OCI-LY7 (cell line): ENCODE results near the gene FNTB.

ENCODE experiments used
- EZH2phosphoT487 ChIP-seq: fragments of 200-600 bp; sonication (generic); IDR thresholded peaks from 2 replicates; pipeline ENCODE4 v1.6.1; 2018; ENCODE audit warnings: low read depth, borderline replicate concordance, mild to moderate bottlenecking, mixed run types, antibody characterized with exemption, low read length, moderate library complexity, mixed read lengths
- TF ChIP-seq, protein P1 (sequence below): fragments of 200-600 bp; sonication (generic); conservative IDR thresholded peaks from 2 replicates; pipeline ENCODE4 v1.5.1; 2014; ENCODE audit warnings: mild to moderate bottlenecking, antibody characterized with exemption, low read length, moderate library complexity, mixed read lengths

- TF ChIP-seq, protein P1, sequence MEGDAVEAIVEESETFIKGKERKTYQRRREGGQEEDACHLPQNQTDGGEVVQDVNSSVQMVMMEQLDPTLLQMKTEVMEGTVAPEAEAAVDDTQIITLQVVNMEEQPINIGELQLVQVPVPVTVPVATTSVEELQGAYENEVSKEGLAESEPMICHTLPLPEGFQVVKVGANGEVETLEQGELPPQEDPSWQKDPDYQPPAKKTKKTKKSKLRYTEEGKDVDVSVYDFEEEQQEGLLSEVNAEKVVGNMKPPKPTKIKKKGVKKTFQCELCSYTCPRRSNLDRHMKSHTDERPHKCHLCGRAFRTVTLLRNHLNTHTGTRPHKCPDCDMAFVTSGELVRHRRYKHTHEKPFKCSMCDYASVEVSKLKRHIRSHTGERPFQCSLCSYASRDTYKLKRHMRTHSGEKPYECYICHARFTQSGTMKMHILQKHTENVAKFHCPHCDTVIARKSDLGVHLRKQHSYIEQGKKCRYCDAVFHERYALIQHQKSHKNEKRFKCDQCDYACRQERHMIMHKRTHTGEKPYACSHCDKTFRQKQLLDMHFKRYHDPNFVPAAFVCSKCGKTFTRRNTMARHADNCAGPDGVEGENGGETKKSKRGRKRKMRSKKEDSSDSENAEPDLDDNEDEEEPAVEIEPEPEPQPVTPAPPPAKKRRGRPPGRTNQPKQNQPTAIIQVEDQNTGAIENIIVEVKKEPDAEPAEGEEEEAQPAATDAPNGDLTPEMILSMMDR = no peak
- TF ChIP-seq EZH2phosphoT487 = no peak
Measured at GRCh38 chr14:65106736-65107135, 120.0 kb downstream of the FNTB start.
